HEK293T (cell line): Measurements from ENCODE around the gene ARHGAP30.

Source experiments
- FOXA1 ChIP-seq: fragments of 450-650 bp; IDR thresholded peaks from 2 replicates; pipeline ENCODE4 v1.6.1; 2016; ENCODE audit warnings: mild to moderate bottlenecking
- FOXM1 ChIP-seq: fragments of 450-650 bp; IDR thresholded peaks from 2 replicates; pipeline ENCODE4 v1.6.1; 2017; ENCODE audit warnings: mild to moderate bottlenecking, borderline replicate concordance

- no peak for TF ChIP-seq FOXM1
- no peak for TF ChIP-seq FOXA1
Observed at GRCh38 chr1:161090617-161091016, 20.9 kb upstream of the ARHGAP30 start.
